ENCODE data around the gene KIAA0825. TPM values are rescaled to one million over a fixed set of nuclear protein-coding genes. Genes with fewer than 3 reads are reported as not detected.

The KIAA0825 gene
- total RNA-seq, 1 donor from 2014 or later = 0.99 TPM

DNA sequence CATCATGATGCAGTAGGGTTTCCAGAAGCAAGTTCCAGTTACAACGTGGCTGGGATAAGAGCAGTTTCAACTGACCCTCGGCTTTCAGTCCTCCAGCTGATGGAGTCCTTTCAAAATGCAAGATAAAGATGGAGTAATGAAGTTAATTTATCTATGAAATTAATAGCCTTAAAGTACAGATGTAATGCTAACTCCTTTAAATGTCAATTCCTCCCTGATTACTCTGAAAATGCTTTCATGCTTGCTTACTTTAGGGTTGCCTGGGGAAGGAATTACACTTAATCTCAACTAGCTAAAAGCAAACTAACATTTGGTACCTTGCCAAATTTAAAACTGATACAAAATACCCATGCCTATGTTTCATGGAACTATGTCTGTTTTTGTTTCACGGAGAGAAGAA, 178.4 kb downstream of the KIAA0825 start:
- DNase-seq (ENCODE audit: low read depth, low spot score) = no peak

DNA sequence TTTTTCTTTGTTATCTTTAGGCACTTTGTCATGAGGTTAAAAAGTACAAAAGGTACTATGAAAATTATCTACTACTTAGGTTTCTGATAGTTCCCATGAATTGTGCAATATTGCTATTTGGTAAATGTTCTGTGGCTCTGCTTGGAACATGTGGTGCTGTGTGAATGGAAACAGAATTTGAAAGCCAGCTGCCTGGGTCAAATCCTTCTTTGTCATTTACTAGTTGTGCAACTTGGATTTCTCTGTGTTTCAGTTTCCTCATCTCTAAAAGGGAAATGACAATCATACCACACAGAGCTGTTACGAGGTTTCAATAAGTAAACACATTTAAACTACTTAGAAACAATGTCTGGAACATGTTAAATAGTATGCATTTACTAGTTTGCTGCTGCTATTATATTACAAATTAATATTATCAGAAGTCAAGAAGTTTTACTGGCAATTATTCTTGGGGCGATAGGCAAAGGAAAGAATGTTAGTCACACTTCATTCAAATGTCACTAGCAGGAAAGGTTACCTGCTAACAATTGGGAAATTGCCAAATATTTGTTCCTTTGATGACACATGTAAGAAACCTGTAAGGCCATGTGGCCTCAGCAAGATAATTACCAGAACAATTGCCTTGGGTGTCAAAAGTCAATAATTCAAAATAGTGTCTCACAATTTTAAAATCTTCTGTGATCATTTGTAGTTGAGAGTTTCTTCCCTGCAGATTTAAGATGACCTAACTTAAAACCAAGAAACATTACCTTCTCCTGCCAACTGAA, 184.8 kb downstream of the KIAA0825 start:
- DNase-seq (ENCODE audit: low read depth, low spot score) = no peak

DNA sequence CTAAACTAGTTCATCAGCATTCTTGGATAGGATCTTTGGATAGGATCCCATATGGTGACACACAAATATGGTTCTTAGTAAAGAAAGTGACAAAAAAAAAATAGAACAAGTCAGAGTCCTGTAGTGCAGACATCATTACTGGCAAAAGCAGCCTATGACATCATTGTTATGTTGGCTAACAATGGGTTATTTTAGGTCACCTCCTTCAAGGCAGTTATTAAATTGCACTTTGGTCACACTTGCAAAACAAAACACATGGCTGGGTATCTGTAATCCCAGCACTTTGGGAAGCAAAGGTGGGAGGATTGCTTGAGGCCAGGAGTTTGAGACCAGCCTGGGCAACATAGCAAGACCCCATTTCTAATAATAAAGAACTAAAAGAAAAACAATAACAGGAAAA, 185.9 kb downstream of the KIAA0825 start:
- no peak for DNase-seq (ENCODE audit: low read depth, low spot score)

DNA sequence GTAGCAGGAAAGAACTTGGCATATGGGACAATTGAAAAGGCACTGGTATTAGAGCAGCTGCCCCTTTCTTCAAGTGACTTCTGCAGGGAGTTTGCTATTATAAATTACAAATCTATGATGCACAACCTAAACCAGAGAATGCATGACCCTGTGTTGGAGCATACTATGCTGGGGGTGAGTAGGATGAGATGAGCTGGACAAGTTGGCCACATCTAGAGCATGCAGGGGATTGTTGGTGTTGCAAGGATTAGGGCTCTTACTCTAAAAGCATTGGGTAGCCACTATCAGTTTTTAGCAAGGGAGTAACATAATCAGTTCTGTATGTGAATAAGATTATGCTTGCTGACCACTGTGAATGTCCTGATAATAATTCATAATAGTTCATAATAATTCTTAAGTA, 186.7 kb downstream of the KIAA0825 start:
- no peak for DNase-seq (ENCODE audit: low read depth, low spot score)

DNA sequence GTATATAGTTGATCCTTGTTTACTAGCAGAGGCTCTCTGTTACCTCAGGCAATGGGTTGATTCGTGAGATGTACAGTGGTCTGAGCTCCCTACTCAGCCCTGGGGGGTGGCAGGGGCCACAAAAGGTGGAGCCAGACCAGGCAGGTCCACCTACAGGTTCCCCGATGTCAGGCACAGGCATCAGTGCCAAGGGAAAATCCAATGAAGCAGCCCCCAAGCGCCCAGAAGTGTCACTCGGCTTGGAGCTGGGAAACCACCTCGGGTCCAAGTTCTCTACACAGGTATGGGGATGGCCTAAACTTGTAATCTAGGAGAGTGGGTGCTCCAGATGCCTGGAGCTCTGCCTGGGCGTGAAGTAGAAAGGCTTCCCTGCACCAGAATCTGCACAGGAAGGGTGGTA, 188.8 kb downstream of the KIAA0825 start:
- DNase-seq (ENCODE audit: low read depth, low spot score) = no peak

DNA sequence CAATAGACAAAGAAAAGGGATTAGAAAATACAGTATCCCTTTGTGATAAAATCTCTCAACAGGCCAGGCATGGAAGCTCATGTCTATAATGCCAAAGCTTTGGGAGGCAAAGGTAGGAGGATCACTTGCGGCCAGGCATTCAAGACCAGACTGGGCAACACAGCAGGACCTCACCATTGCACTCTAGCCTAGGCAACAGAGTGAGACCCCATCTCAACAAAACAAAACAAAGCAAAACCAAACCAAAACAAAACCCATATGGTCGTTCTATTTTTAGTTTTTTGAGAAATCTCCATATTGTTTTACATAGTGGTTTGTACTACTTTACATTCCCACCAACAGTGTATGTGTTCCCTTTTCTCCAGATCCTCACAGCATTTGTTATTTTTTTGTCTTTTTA, 193.0 kb downstream of the KIAA0825 start:
- DNase-seq (ENCODE audit: low read depth, low spot score) = no peak

DNA sequence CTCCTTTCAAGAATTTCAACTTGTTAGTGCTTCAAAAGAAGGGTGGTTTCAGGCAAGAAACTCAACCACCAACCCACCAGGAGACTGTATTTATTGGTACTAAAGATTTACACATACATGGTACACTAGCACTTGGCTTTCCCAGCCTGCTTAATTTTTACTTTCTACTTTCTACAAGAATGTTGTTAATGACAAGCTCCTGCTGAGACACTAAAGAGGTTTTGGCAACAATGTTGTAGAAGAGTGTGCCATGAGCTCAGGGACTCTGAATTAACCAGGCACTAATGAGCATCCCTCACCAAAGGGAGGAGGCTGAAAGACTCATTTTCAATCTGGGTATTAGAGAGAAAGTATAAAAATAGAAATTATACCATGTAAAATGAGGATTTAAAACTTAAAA, 195.0 kb downstream of the KIAA0825 start:
- no peak for DNase-seq (ENCODE audit: low read depth, low spot score)

DNA sequence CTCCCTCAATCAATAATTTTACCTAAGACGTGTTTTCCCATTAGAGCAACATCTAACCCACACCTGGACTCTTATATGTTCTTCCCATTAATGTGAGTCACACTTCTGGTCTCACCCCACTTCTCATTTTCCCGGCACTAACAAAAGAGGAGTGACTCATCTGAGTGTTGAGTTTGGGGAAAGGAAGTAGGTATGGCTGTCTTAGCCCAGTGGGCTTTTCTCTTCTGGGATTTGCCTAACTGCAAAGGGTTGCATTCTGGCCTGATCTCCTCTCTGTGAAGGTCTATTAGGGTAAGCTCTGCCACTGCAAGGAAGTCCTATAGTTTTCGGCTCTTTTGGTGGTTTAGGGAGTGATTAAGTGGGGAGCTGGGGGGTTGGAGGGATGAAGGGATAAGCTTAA, 195.6 kb downstream of the KIAA0825 start:
- DNase-seq (ENCODE audit: low read depth, low spot score) = peak; percentile 32

DNA sequence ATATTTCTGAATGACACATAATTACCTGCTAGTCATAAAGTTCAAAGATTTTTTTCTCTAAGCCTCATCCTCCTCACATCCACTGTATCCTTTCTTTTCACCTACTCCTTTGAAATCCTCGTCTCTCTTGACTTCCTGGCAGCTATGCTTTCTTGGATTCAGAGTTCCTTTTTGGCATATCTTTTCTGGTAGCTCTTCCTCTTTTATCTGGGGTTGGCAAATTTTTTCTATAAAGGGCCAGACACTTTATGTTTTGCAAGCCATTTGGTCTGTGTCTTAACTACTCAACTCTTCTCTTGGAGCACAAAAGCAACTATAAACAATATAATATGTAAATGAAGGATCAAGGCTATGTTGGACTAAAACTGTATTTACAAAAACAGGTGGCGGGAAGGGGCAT, 197.5 kb downstream of the KIAA0825 start:
- DNase-seq (ENCODE audit: low read depth, low spot score) = no peak

DNA sequence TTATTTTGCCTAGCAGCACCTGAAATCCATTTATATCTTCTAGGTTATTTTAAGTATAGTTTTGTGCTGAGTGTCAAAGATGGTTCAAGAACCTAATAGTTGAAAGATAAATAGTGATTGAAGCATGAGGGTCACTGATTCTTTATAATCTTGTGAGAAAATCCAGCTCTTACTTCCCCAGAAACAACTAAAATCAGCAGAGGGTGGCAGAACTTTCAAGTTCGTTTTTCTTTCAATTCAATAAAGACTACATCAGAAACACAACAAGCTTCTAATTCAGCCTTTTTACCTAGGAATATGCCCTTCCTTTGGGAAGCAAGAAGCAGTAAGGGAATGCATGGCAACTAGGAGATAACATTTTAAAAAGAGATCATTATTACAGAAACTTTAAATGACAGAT, 202.6 kb downstream of the KIAA0825 start:
- no peak for DNase-seq (ENCODE audit: low read depth, low spot score)

DNA sequence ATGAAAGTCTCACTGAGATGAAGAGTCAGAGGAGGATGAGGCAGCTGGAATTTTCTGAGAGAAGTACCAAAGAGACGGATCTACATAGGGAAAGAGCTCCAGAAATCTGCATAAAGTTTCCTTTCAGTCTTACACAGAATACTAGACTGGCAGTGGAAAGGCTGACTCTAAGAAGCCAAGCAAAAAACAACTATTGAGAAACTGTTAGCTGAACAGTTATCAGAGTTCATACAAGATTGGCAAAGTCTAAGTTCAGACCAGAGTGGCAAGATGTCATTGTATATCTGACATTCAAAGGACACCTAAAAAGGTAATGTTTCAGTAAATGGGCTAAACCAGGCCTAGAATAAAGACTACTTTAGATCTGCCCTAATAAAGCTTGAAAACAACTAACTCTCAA, 209.0 kb downstream of the KIAA0825 start:
- no peak for DNase-seq (ENCODE audit: low read depth, low spot score)

DNA sequence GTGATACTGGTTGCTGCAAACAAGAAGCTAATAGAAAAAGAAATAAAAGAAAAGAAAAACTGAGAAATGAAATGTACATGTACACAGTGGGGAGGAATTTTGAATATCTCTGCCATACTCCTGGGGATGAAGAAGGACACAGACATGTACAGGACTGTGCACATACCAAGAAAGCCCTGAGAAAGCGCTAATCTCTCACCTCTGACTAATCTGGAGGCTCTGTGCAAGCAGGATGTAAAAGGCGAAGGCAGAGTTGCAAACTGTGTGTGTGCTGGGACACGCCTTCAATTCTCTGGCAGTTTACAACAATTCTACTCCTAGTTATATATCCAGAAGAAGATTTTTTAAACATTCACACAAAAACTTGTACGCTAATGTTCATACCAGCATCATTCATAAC, 211.4 kb downstream of the KIAA0825 start:
- DNase-seq (ENCODE audit: low read depth, low spot score) = no peak

DNA sequence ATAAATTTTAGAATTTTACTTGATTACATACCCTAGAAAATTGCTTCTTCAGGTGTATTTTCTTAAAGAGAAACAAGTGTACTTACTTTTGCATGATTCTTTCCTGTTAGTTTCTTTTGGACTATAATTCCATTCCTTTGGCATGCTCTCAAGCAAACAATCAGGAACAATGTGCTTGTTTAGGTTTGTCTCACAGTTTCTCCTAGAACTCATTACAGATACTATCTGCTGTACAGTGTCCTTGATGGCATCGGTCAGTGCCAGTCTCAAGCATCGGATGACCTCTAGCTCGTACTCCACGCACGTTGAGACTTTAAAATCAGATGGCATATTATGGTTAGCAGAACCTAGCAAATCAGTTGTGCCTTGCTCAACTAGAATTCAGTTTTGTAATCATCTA, 214.9 kb downstream of the KIAA0825 start:
- no peak for DNase-seq (ENCODE audit: low read depth, low spot score)

DNA sequence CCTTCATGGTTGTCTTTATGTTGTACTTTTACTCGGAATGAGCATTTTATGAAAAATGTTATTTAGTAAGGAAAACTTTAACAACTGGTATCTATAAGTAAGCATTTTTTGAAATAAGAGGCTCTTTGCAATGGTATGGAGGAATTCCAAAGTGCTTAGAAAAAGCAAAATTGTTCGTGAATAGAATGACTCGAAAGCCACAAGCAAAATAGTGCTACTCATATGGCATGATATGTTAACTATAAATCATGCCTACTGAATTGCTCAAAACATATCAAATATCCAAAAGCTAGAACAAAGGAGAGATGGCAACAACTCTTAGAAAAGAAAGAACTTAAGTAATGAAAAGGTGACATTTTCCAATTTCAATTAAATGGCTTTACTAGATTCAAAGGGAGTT, 216.3 kb downstream of the KIAA0825 start:
- no peak for DNase-seq (ENCODE audit: low read depth, low spot score)

DNA sequence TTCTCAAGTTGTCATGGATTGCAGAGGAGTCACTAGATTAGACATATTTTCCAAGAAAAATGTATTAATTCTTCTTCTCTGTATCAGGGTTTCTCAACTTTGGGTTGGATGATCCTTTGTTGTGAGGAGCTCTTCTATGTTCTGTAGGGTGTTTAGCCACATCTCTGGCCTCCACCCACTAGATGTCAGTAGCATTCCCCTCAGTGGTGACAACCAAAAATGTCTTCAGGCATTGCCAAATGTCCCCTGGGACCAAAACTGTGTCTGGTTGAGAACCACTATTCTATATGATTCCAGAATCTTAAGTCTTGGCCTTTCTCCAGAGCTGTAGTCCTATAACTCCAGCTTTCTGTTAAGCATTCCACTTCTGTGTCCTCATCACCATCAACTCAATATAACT, 220.9 kb downstream of the KIAA0825 start:
- no peak for DNase-seq (ENCODE audit: low read depth, low spot score)

DNA sequence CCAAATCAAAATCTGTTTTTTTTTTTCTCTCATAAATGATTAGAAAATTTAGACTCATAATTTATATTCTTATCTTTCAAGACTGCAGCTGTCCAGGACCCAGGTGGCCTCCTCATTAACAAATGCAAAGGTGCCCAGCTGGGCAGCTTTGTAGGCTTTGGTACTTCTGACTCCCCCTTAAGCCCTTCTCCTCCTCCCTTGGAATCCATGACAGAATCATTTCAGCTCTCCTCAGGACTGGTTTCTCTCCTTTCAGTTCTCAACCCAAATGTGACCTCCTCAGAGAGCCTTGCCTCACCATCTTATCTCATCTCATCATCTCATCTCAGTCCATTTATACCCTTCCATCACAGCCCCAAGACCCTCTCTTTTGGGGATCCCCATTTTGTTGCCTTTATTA, 221.7 kb downstream of the KIAA0825 start:
- DNase-seq (ENCODE audit: low read depth, low spot score) = no peak

DNA sequence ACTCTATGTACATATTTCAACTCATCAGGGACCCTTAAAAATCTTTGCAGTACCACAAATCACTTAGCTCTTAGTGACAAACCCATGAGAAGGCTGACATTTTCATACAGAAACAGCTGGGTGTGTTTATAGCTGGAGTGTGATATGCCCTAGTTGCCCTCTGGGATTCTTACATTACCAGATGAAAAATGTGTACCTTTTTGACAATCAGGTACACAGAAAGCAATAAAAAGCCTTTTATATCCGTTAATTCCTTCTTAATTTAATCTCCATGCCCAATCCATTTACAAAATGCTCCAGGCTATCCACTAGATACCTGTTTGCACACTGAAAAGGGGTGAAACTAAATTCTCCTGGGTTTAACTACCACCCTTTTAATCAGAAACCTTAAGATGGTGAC, 222.9 kb downstream of the KIAA0825 start:
- no peak for DNase-seq (ENCODE audit: low read depth, low spot score)

DNA sequence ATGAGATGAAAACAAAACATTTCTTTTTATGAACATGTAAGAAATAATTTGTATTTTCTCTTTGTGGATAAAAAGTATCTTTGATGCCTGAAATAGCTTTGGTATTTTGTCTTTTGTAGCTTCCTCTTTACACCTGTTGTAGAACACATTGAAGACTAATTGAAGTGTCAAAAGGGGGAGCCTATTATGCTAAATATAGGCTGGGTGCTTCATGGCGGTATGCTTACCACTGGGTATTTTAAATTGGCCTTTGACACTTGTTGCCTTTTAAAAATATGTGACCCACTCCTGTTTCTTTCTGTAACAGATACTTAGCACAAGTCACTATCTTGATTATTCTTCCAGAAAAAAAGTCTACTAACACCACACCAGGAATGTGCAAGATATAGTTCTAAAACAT, 226.4 kb downstream of the KIAA0825 start:
- DNase-seq (ENCODE audit: low read depth, low spot score) = no peak

DNA sequence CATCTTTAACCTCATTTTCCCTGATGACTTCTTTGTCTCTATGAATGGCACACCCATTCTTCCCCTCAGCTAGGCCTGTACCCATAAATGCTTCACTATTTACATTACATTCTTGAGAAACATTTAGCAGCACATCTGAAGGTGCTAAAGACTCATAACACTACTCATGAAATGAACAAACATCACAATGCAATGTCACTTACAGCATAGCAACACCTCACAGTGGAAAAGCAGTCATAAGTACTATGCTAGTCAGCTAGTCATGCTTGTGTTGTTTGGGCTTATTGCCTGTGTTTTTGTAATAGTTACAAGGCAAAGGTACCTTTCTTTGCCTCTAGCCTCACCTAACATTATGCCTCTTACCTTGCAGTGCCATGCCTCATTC, 228.9 kb downstream of the KIAA0825 start:
- DNase-seq (ENCODE audit: low read depth, low spot score) = no peak

DNA sequence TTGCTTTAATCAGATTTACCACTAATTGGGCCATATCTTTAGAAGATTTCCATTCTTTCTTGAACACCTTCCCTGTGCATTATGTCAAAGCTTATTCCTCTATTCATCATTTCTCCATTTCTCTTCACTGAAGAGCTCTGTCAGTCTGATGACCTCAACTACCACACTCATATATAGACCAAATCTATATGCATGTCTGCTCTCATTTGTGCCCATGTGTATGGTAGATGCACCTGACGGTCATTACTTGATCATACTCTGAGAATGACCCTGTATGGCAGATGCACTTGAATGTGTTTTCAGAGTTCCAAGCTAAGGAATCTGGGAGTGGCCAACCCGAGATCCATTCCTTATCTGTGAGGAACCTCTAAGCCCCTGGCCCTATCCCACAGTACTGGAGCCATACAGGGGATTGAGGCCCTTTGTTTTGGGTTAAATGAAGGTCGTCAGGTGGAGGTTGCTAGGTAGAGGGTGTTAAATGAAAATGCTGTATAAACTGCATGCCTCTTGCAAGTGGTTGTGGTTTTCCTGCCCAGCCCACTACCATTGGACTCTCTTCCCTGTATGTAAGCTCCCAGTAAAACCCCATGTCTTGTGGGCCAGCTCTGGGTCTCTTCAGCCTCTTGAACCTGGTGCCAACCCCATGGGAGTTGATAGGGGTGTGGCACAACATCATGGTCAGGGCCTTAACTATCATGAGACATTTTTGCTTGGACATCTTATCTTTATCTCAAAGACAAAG, 229.5 kb downstream of the KIAA0825 start:
- no peak for DNase-seq (ENCODE audit: low read depth, low spot score)

DNA sequence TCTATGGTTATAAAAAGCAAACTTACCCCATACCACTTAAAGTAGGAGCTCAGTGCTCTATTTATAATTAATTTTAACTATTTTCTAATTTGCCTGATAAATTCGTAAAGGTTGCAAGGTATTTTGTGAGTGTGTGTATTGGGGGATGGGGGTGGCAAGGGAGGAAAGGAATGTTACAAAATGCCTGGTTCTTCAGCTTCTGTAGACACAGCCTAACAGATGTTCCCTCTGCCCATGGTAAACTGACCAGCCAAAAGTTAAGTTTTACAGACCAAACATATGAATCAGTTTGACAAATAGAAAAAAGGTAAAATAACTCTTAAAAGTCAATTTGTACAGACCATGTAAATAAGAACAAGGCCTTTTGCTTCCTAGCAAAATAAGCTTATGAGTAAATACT, 232.6 kb downstream of the KIAA0825 start:
- DNase-seq (ENCODE audit: low read depth, low spot score) = no peak

DNA sequence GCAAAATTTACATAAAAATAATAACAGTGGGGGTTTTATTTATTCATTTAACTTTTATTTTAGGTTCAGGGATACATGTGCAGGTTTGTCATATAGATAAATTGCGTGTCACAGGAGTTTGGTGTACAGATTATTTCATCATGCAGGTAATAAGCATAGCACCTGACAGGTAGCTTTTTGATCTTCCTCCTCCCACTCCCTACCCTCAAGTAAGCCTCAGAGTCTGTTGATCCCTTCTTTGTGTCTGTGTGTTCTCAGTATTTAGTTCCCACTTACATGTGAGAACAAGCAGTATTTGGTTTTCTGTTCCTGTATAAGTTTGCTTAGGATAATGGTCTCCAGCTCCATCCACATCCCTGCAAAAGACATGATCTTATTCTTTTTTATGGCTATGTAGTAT, 240.3 kb downstream of the KIAA0825 start:
- no peak for DNase-seq (ENCODE audit: low read depth, low spot score)

DNA sequence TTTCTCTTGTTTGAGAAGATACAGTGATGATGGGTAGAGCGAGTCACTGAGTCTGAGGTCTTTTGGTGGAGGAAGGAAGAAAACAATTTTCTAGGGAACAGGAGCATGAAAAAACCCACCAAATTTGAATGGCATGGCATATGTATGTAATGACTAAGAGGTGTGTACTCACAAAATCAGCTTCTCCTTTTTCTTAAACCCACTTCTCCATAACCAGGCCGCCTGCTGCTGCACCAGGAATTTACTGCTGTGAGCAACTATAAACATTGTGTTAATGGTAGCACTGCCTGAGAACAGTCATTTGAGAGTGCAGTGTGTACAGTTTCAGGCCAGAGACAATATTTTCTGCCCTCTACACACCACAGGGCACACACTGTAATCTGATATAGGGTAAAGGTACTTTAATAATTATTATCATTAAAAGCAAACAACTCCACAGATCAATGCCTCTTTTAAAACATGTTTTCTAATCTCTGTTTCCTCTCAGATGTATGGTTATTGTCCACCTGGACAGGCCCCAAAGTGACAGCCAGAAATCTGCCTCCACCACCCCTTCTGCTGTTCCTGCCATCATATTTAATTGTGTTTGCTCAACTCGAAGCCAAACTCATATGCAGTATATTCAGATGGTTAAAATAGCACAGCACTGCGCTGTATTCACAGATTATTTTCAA, 241.6 kb downstream of the KIAA0825 start:
- DNase-seq (ENCODE audit: low read depth, low spot score) = no peak
